SK-N-SH treated with all-trans-retinoic acid at 6 μM for 48 hours (cell line): Measurements from ENCODE around the gene STMN3.

ENCODE experiments used
- ATAC-seq: fragments of 200-7000 bp; cut with Tn5 transposase; 3 replicates; pipeline ENCODE4 v1.9.1; 2020; ENCODE audit warnings: mild to moderate bottlenecking, moderate library complexity
- ARNTL ChIP-seq: fragments of 450-650 bp; formaldehyde crosslinking; IDR thresholded peaks from 2 replicates; pipeline ENCODE4 v1.5.0; 2020; ENCODE audit warnings: low read depth, mild to moderate bottlenecking, moderate library complexity, borderline replicate concordance
- BACH2 ChIP-seq: fragments of 250-450 bp; sonication (Bioruptor Pico); IDR thresholded peaks from 2 replicates; pipeline ENCODE4 v1.9.0; 2021; ENCODE audit warnings: mild to moderate bottlenecking, borderline replicate concordance
- CREB5 ChIP-seq: fragments of 250-450 bp; sonication (Bioruptor Pico); IDR thresholded peaks from 2 replicates; pipeline ENCODE4 v1.5.1; 2020; ENCODE audit warnings: low read depth, mild to moderate bottlenecking, moderate library complexity
- CSRNP3 ChIP-seq: fragments of 250-450 bp; sonication (Bioruptor Pico); IDR thresholded peaks from 2 replicates; pipeline ENCODE4 v1.5.1; 2021; ENCODE audit warnings: mild to moderate bottlenecking, moderate library complexity
- ESRRG ChIP-seq: fragments of 250-450 bp; sonication (Bioruptor Pico); IDR thresholded peaks from 2 replicates; pipeline ENCODE4 v1.6.1; 2021; ENCODE audit warnings: mild to moderate bottlenecking
- GLIS3 ChIP-seq: fragments of 250-450 bp; sonication (Bioruptor Pico); IDR thresholded peaks from 2 replicates; pipeline ENCODE4 v1.5.0; 2020; ENCODE audit warnings: mild to moderate bottlenecking, moderate library complexity
- ISL1 ChIP-seq: fragments of 250-450 bp; sonication (Bioruptor Pico); IDR thresholded peaks from 2 replicates; pipeline ENCODE4 v2.1.2; 2022; ENCODE audit warnings: mild to moderate bottlenecking, moderate library complexity
- OSR1 ChIP-seq: fragments of 250-450 bp; sonication (Bioruptor Pico); IDR thresholded peaks from 2 replicates; pipeline ENCODE4 v1.8.0; 2022; ENCODE audit warnings: moderate library complexity, mild to moderate bottlenecking, inconsistent platforms
- PATZ1 ChIP-seq: fragments of 250-450 bp; sonication (Bioruptor Pico); IDR thresholded peaks from 2 replicates; pipeline ENCODE4 v1.8.0; 2020; ENCODE audit warnings: mild to moderate bottlenecking, moderate library complexity, borderline replicate concordance
- POU6F1 ChIP-seq: fragments of 250-450 bp; sonication (Bioruptor Pico); IDR thresholded peaks from 2 replicates; pipeline ENCODE4 v1.8.0; 2021; ENCODE audit warnings: low read depth, mild to moderate bottlenecking, moderate library complexity, borderline replicate concordance
- PPARA ChIP-seq: fragments of 250-450 bp; sonication (Bioruptor Pico); IDR thresholded peaks from 2 replicates; pipeline ENCODE4 v1.5.0; 2020; ENCODE audit warnings: mild to moderate bottlenecking, borderline replicate concordance
- RARB ChIP-seq: fragments of 250-450 bp; sonication (Bioruptor Pico); IDR thresholded peaks from 2 replicates; pipeline ENCODE4 v1.8.0; 2021; ENCODE audit warnings: mild to moderate bottlenecking, moderate library complexity
- SNAI2 ChIP-seq: fragments of 250-450 bp; sonication (Bioruptor Pico); IDR thresholded peaks from 2 replicates; pipeline ENCODE4 v1.5.0; 2020; ENCODE audit warnings: mild to moderate bottlenecking, moderate library complexity
- TCF4 ChIP-seq: fragments of 250-450 bp; sonication (Bioruptor Pico); IDR thresholded peaks from 2 replicates; pipeline ENCODE4 v1.8.0; 2021; ENCODE audit warnings: mild to moderate bottlenecking, moderate library complexity, borderline replicate concordance
- TOX ChIP-seq: fragments of 250-450 bp; sonication (Bioruptor Pico); IDR thresholded peaks from 2 replicates; pipeline ENCODE4 v1.8.0; 2021; ENCODE audit warnings: mild to moderate bottlenecking, moderate library complexity, borderline replicate concordance
- ZC3H10 ChIP-seq: fragments of 250-450 bp; sonication (Bioruptor Pico); IDR thresholded peaks from 2 replicates; pipeline ENCODE4 v1.5.1; 2021; ENCODE audit warnings: mild to moderate bottlenecking, moderate library complexity
- ZFP3 ChIP-seq: fragments of 250-450 bp; sonication (Bioruptor Pico); IDR thresholded peaks from 2 replicates; pipeline ENCODE4 v1.5.0; 2020; ENCODE audit warnings: mild to moderate bottlenecking, moderate library complexity
- ZFP30 ChIP-seq: fragments of 450-650 bp; formaldehyde crosslinking; IDR thresholded peaks from 2 replicates; pipeline ENCODE4 v1.5.0; 2022; ENCODE audit warnings: mild to moderate bottlenecking, moderate library complexity
- ZNF70 ChIP-seq: fragments of 450-650 bp; formaldehyde crosslinking; IDR thresholded peaks from 2 replicates; pipeline ENCODE4 v1.5.0; 2020; ENCODE audit warnings: mild to moderate bottlenecking, moderate library complexity
- ZNF8 ChIP-seq: fragments of 450-650 bp; formaldehyde crosslinking; IDR thresholded peaks from 2 replicates; pipeline ENCODE4 v1.5.0; 2020; ENCODE audit warnings: mild to moderate bottlenecking, moderate library complexity

The STMN3 gene

GRCh38 chr20:63685269-63686026 is 32.2 kb upstream of the STMN3 start:
- ATAC-seq = no peak
- TF ChIP-seq ISL1 (no peak), POU6F1 (CRISPR knock-in tag) (no peak), CSRNP3 (CRISPR knock-in tag) (no peak), SNAI2 (CRISPR knock-in tag) (no peak), TCF4 (CRISPR knock-in tag) (no peak), ESRRG (CRISPR knock-in tag) (no peak), PATZ1 (CRISPR knock-in tag) (no peak), ZFP3 (CRISPR knock-in tag) (no peak)

GRCh38 chr20:63682384-63683139 is 29.3 kb upstream of the STMN3 start:
- peak; percentile 97 for ATAC-seq
- TF ChIP-seq ZNF70 = no peak

GRCh38 chr20:63681609-63682142 is 28.5 kb upstream of the STMN3 start:
- no peak for ATAC-seq
- TF ChIP-seq CREB5 (CRISPR knock-in tag) (no peak), PATZ1 (CRISPR knock-in tag) (no peak), ZC3H10 (CRISPR knock-in tag) (no peak), TOX (CRISPR knock-in tag) (no peak), ZNF8 (no peak), POU6F1 (CRISPR knock-in tag) (no peak), ESRRG (CRISPR knock-in tag) (no peak), PPARA (no peak), TCF4 (CRISPR knock-in tag) (no peak), ZNF70 (no peak), OSR1 (no peak), RARB (CRISPR knock-in tag) (no peak), CSRNP3 (CRISPR knock-in tag) (no peak), BACH2 (no peak), ARNTL (CRISPR knock-in tag) (no peak), SNAI2 (CRISPR knock-in tag) (no peak), GLIS3 (CRISPR knock-in tag) (no peak), ZFP30 (CRISPR knock-in tag) (no peak), ZFP3 (CRISPR knock-in tag) (no peak)
